Measurements from ENCODE around the gene ITGA5.

ITGA5 gene

GRCh38 chr12:54437243-54437642 is 18.2 kb upstream of the ITGA5 start:
- no peak for TF ChIP-seq CTCF (conservative IDR thresholded peaks at IDR 0.05; ENCODE audit: control insufficient read depth, insufficient read depth, low read depth, low read length)
- no peak overlapping the region for H3K4me3 ChIP-seq (ENCODE audit: control insufficient read depth, low read depth, low read length)
- DNase-seq (ENCODE audit: low read depth), result no peak

- no peak for DNase-seq (ENCODE audit: low read depth)
- no peak overlapping the region for H3K4me3 ChIP-seq (ENCODE audit: control insufficient read depth, low read depth, low read length)
- TF ChIP-seq CTCF (conservative IDR thresholded peaks at IDR 0.05; ENCODE audit: control insufficient read depth, insufficient read depth, low read depth, low read length), result no peak
These were observed 13.7 kb upstream of the ITGA5 start for GRCh38 chr12:54432815-54433164.

- peak; percentile 97 for DNase-seq (ENCODE audit: low read depth)
- no peak overlapping the region for H3K4me3 ChIP-seq (ENCODE audit: control insufficient read depth, low read depth, low read length)
- no peak for TF ChIP-seq CTCF (conservative IDR thresholded peaks at IDR 0.05; ENCODE audit: control insufficient read depth, insufficient read depth, low read depth, low read length)
These were observed 13.1 kb upstream of the ITGA5 start for GRCh38 chr12:54431911-54432814.

- H3K4me3 ChIP-seq (ENCODE audit: control insufficient read depth, low read depth, low read length), result no peak overlapping the region
- no peak for DNase-seq (ENCODE audit: low read depth)
- no peak for TF ChIP-seq CTCF (conservative IDR thresholded peaks at IDR 0.05; ENCODE audit: control insufficient read depth, insufficient read depth, low read depth, low read length)
These were observed 11.5 kb upstream of the ITGA5 start for GRCh38 chr12:54430471-54431069.

GRCh38 chr12:54429014-54429471 is 10.0 kb upstream of the ITGA5 start:
- DNase-seq (ENCODE audit: low read depth), result no peak
- H3K4me3 ChIP-seq (ENCODE audit: control insufficient read depth, low read depth, low read length), result no peak overlapping the region
- no peak for TF ChIP-seq CTCF (conservative IDR thresholded peaks at IDR 0.05; ENCODE audit: control insufficient read depth, insufficient read depth, low read depth, low read length)

GRCh38 chr12:54428050-54429013 is 9.3 kb upstream of the ITGA5 start:
- no peak overlapping the region for H3K4me3 ChIP-seq (ENCODE audit: control insufficient read depth, low read depth, low read length)
- DNase-seq (ENCODE audit: low read depth), result peak; percentile 97
- TF ChIP-seq CTCF (conservative IDR thresholded peaks at IDR 0.05; ENCODE audit: control insufficient read depth, insufficient read depth, low read depth, low read length), result no peak
